ENCODE data around the gene NDUFS3. TPM values are rescaled to one million over a fixed set of nuclear protein-coding genes. Genes with fewer than 3 reads are reported as not detected.

Gene NDUFS3
- total RNA-seq, 4 donors from 2014 or later: 143 to 240 (median 194) TPM

DNA sequence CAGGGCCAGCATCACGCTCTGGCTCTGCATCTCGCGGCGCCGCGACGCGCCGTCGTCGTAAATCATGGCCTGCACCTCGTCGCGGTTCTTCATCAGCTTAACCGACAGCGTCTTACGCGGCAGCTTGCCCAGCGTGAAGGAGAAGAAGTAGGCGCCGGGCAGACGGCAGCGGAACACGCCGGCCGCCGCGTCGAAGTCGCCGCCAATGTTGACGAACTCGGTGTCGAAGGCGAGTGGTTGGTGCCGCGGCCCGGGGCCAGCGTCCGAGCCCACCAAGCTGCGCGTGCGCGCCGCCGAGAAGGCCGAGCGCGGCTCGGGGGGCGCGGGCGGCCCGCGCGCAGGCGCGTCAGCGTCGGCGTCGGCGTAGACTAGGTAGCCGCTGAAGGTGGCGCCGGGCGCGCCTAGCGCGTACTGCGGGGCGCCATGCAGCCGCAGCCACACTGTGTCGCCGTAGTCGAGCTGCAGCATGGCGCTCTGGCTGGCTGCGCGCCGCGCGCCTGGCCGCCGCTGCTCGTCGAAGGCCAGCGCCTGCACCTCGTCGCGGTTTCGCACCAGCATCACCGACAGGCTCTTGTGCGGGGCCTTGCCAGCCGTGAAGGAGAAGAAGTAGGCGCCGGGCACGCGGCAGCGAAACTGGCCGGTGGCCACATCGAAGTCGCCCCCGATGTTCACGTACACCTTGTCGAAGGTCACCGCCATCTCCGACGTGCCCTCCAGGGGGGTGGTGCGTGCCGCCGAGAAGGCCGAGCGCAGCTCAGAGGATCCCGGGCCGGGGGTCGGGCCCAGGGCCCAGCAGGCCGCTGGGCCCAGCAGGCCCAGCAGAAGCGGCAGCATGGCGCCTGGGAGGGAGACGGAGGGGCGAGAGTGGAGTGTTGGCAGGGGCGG is 11.3 kb downstream of the NDUFS3 start:
- H3K27ac ChIP-seq: no peak overlapping the region
- H3K27me3 ChIP-seq: peaks cover 29 to 55% (median 47%) of the 10 kb centered on the region in 3 donors
- H3K9me3 ChIP-seq: no peaks in the 10 kb centered on the region
- DNase-seq: no peak
- peaks cover 0 to under 1% of the 10 kb centered on the region in 2 donors for H3K36me3 ChIP-seq
- H3K4me1 ChIP-seq: peaks cover 4 to 9% of the 10 kb centered on the region in 2 donors
- H3K4me3 ChIP-seq: peak overlapping the region in 3 of 4 donors; percentile 21 to 41 (median 35)
- TF ChIP-seq, protein P1, sequence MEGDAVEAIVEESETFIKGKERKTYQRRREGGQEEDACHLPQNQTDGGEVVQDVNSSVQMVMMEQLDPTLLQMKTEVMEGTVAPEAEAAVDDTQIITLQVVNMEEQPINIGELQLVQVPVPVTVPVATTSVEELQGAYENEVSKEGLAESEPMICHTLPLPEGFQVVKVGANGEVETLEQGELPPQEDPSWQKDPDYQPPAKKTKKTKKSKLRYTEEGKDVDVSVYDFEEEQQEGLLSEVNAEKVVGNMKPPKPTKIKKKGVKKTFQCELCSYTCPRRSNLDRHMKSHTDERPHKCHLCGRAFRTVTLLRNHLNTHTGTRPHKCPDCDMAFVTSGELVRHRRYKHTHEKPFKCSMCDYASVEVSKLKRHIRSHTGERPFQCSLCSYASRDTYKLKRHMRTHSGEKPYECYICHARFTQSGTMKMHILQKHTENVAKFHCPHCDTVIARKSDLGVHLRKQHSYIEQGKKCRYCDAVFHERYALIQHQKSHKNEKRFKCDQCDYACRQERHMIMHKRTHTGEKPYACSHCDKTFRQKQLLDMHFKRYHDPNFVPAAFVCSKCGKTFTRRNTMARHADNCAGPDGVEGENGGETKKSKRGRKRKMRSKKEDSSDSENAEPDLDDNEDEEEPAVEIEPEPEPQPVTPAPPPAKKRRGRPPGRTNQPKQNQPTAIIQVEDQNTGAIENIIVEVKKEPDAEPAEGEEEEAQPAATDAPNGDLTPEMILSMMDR (IDR thresholded peaks at IDR 0.05 in 4 of 5, conservative IDR thresholded peaks at IDR 0.05 in 1 of 5): no peak
- TF ChIP-seq POLR2A (IDR thresholded peaks at IDR 0.05): no peak
- in situ Hi-C loops (cut with MboI; ENCODE audit: low sequenced_read_pairs in 4 of 4) (no loop called here), intact Hi-C loops (cut with DNase I; ENCODE audit: low total_unique reads) (no loop called here)
- ATAC-seq: no peak

DNA sequence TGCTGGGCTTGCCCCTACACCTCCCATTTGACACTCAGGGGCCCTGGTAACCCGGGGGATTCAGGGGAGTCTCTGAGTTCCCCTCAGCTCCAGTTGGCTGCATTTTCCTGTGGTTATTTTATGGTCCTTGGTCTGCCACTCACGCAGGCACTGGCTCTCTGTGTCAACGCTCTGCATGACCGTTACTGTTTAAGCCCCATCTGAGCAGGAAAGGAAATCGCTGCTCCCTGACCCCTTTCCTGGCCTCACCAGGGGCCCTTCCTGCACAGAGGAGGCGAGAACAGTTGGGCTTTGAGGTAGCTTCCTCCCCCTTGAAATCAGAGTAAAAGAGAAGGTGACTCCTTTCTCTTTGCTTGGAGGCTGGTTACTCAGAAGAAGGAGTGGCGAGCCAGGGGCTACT is 12.9 kb downstream of the NDUFS3 start:
- H3K4me3 ChIP-seq: no peak overlapping the region
- no peaks in the 10 kb centered on the region for H3K9me3 ChIP-seq
- ATAC-seq (no peak), DNase-seq (no peak)
- TF ChIP-seq, protein P1 (IDR thresholded peaks at IDR 0.05 in 4 of 5, conservative IDR thresholded peaks at IDR 0.05 in 1 of 5): no peak
- TF ChIP-seq POLR2A (IDR thresholded peaks at IDR 0.05): no peak
- intact Hi-C loops (cut with DNase I; ENCODE audit: low total_unique reads): no loop called here
- no peak overlapping the region for H3K27ac ChIP-seq
- peaks cover 4 to 9% of the 10 kb centered on the region in 2 donors for H3K4me1 ChIP-seq
- H3K36me3 ChIP-seq: no peaks in the 10 kb centered on the region
- in situ Hi-C loops (cut with MboI; ENCODE audit: low sequenced_read_pairs in 4 of 4): no loop called here
- H3K27me3 ChIP-seq: peaks cover 29 to 55% (median 47%) of the 10 kb centered on the region in 3 donors

DNA sequence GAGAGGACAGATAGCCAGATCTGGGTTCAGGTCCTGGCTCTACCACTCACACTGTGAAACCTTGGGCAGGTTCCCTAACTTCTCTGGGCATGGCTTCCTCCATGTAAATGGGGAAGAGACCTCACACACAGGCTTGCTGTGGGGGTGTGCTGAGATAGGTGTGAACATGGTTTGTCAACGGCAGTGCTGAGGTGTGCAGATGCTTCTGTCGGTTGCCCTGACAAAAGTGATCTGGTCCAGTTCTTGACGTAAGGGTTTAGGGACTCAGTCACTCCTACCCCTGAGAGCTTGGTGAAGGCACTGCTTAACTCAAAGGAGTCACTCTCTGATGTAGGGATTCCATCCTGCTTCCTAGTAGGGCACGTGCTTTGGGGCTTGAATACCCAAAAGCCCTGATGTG is 13.4 kb downstream of the NDUFS3 start:
- peaks cover 4 to 9% of the 10 kb centered on the region in 2 donors for H3K4me1 ChIP-seq
- no peak overlapping the region for H3K4me3 ChIP-seq
- peaks cover 29 to 55% (median 47%) of the 10 kb centered on the region in 3 donors for H3K27me3 ChIP-seq
- intact Hi-C loops (cut with DNase I; ENCODE audit: low total_unique reads) (no loop called here), in situ Hi-C loops (cut with MboI; ENCODE audit: low sequenced_read_pairs in 4 of 4) (no loop called here)
- H3K27ac ChIP-seq: no peak overlapping the region
- ATAC-seq: no peak
- no peaks in the 10 kb centered on the region for H3K36me3 ChIP-seq
- H3K9me3 ChIP-seq: no peaks in the 10 kb centered on the region
- TF ChIP-seq, protein P1 (IDR thresholded peaks at IDR 0.05 in 4 of 5, conservative IDR thresholded peaks at IDR 0.05 in 1 of 5): no peak
- TF ChIP-seq POLR2A (IDR thresholded peaks at IDR 0.05): no peak
- no peak for DNase-seq

DNA sequence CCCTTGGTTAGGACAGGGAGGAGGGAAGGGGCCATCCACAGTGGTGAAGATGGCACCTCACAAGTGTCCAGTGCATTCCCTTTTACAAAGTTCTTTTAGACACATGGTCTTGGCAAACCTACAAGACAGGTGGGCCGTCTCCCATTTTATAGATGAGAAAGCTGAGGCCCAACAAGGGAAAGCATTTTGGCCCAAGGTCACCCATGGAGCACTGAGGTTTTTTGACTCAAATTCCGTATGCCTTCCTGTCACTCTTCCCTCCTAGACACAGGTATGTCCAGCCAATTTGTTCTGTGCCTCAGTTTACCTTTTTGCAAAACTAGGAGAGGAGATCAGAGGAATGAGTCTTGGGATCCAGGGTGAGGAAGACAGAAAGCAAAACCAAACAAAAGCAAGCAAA is 14.1 kb downstream of the NDUFS3 start:
- H3K36me3 ChIP-seq: no peaks in the 10 kb centered on the region
- intact Hi-C loops (cut with DNase I; ENCODE audit: low total_unique reads) (no loop called here), in situ Hi-C loops (cut with MboI; ENCODE audit: low sequenced_read_pairs in 4 of 4) (no loop called here)
- no peak for ATAC-seq
- peaks cover 4 to 9% of the 10 kb centered on the region in 2 donors for H3K4me1 ChIP-seq
- TF ChIP-seq POLR2A (IDR thresholded peaks at IDR 0.05): no peak
- TF ChIP-seq, protein P1 (IDR thresholded peaks at IDR 0.05 in 4 of 5, conservative IDR thresholded peaks at IDR 0.05 in 1 of 5): no peak
- no peak overlapping the region for H3K27ac ChIP-seq
- DNase-seq: no peak
- no peaks in the 10 kb centered on the region for H3K9me3 ChIP-seq
- peaks cover 29 to 55% (median 47%) of the 10 kb centered on the region in 3 donors for H3K27me3 ChIP-seq
- no peak overlapping the region for H3K4me3 ChIP-seq

Data from gastrocnemius medialis (tissue), 4 donors.